Hematopoietic multipotent progenitor cell treated with erythropoietin and hydrocortisone succinate and interleukin-3 and kit ligand, for 6 days (in vitro differentiated cells): Measurements from ENCODE around the gene ROBO3.
A peak's percentile ranks its signal among the peaks of the same experiment; 100 is the strongest.

Experiments used
- DNase-seq: peaks from one replicate; pipeline ENCODE4 v3.0.0-alpha.2; 2015

The ROBO3 gene

DNA sequence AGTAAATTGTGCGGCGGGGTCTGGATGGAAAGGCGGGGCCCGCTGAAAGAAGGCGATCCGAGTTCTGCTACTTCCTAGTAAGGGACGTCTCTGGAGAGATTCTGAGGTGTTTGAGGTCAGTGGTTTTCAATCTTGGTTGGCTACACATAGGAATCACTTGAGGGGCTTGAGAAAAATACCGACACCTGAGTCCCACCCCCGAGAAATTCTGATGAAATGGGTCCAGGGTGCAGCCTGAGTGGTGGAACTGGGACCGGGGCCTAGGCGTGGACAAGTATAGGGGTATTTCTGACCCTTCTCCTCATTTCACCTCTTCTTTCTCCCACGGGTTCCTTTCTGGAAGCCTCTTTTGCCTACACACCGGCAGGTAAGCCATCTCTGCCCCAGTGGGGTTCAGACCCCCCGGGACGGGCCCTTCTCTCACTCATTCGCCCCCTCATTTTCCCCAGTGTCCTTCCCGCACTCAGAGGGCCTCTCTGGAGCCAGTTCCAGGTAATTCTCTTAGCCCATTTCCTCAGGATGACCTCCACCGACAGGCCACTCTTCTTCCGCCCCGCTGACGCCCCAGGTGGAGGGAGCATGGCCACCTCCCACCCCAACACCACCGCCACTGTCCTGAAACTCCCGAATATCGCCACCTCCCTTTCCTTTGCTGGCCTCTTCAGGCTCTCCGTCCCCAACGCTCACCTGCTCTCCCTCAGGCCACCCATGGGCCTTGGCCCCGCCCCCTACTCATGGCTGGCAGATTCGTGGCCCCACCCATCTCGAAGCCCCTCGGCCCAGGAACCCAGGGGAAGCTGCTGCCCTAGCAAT, 11.8 kb downstream of the ROBO3 start:
- no peak for DNase-seq

DNA sequence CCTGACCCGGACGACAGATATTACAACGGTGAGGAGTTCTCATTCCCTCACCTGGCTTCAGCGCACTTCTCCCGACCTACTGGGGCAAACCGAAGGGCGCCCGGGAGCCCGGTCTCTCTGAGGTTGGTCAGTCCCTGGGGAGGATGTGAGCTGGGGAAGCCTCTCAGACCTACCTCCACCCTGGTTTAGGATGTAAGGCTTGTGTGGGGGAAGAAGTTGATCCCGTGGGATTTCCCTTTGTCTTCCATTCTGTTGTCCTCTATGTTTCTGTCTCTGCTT, 12.3 kb downstream of the ROBO3 start:
- DNase-seq = no peak

DNA sequence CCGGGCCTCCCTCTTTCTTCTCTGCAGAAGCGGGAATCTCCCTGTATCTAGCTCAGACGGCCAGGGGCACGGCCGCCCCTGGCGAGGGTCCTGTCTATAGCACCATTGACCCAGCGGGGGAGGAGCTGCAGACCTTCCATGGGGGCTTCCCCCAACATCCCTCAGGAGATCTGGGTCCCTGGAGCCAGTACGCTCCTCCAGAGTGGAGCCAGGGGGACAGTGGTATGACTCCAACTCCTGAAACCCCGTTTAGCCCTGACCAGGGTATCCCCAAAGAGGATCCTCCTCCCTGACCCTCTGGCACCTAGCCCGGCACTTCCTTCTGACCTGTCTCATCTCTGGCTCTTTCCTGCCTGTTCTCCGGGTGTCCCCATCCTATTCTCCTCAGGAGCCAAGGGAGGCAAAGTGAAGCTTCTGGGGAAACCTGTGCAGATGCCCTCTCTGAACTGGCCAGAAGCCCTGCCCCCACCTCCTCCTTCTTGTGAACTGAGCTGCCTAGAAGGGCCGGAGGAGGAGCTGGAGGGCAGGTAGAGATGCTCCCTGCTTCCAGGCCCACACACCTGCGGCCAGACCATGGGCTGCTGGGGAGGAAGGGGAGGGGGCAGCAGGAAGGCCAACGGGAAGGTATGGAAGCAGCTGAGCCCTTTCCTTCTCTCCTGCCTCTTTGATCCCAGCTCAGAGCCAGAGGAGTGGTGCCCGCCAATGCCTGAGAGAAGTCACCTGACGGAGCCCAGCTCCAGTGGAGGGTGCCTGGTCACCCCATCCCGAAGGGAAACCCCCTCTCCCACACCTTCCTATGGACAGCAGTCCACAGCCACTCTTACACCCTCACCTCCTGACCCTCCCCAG, 12.9 kb downstream of the ROBO3 start:
- DNase-seq = no peak

DNA sequence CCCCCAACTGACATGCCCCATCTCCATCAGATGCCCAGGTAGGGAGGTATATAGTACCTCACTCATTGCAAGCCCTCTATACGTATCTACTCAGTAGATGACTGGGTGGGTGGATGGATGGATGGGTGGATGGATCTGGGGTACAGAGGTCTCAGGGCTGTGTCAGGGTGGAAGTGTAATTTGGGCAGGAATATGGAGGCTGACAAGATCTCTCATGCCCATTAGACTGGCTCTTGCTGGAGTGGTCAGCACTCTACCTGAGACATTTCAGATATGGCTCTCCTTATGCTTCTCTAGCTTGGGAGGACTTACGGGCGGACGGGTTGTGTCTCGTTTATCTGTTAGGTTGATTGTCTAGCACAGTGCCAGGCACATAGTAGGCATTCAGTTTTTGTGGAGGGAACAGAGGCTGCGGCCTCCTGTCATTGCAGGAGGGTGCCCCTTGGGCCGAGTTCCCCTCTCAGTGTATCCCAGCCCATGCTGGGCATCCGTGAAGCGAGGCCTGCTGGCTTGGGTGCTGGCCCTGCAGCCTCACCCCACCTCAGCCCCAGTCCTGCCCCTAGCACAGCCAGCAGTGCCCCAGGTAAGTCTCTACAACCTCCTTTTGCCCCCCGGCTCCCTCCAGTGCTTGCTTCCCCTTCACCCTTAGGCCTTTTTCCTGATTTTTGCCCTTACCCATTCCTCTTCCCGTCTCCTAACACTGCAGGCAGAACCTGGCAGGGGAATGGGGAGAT, 13.7 kb downstream of the ROBO3 start:
- no peak for DNase-seq

DNA sequence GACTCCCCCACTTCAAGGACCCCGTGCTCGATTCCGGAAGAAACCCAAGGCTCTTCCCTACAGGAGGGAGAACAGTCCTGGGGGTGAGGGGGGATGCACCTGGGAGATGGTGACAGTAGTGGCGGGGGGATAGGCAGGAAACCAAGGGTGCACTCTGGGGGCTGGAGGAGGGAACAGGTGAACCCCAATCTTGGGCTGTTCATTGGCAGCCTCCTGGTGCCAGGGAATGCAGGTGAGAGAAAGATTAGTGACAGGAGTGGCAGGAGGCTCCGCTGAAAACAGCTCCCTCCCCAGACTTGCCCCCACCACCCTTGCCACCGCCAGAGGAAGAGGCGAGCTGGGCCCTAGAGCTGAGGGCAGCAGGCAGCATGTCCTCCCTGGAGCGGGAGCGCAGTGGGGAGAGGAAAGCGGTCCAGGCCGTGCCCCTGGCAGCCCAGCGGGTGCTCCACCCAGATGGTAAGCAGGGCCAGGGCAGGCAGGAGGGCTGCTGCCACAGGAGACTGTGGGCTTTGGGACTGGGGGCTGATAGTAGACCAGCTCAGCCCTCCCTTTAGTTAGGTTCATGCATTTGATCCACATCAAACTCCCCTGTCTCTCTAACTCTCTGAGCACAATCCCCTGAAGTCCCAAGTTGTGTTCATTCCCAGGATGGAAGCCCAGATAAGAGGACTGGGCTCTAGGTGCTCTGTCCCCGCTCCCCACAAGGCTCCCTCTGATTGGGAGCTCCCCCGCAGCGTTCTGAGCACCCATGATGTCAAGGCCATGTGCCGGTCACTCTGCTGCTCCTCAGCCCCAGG, 14.5 kb downstream of the ROBO3 start:
- no peak for DNase-seq

DNA sequence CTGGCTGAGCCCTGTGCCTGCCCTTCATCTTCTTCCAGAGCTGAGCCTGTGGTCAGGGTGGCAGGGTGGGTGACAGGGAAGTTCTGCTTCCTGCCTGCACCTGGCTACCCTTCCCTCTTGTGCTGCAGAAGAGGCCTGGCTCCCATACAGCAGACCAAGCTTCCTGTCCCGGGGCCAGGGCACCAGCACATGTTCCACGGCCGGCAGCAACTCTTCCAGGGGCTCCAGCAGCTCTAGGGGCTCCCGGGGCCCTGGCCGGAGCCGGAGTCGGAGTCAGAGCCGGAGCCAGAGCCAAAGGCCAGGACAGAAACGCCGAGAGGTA, 15.0 kb downstream of the ROBO3 start:
- DNase-seq = no peak

DNA sequence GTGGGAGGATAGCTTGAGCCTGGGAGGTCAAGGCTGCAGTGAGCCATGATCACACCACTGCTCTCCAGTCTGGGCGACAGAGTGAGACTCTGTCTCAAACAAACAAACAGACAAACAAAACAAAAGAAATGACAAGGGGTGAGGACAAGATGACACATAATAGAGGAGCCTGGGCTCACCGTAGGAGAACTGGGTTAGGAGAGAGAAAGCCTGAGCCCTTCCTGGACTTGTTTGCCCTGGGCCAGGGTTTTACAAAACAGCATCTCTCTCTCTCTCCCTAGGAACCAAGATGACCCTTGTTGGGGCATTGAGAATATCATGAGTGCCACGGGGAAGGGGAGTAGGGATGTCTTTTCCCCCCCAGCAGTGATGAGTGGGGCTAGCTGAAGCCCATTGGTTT, 15.7 kb downstream of the ROBO3 start:
- DNase-seq = no peak

DNA sequence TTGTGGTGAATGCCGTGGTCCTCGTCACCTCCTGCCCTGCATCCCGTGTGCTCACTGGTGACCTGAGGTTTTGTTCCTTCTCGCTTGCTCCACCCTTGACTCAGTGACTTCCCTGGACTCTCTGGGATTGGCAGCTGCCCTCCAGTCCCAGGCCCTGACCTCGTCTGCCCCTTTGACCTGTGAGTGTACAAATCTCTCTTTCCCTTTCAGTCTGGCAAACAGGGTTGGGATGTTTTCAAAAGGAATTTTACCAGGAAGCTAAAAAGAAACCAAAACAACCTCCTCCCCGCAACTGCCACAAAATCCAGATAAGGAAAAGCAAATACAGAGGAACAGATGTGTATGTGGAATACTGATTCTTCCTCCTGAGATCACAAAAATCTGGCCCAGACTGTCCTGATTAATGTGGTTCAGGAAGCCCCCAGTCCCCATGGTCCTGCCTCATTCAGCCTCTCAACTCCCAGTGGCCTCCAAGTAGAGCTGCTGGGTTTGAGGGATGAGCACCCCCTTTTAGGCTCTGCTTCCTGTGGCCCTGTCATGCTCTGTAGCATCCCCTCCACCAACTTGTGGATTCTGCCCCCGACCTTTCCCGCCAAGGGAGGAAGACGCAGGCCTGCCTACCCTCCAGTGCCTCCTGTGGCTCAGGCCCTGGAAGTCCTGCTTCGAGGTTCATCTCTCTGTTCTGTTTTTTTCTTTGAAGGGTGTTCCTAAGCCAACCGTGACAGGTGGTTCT, 17.3 kb downstream of the ROBO3 start:
- DNase-seq = no peak

DNA sequence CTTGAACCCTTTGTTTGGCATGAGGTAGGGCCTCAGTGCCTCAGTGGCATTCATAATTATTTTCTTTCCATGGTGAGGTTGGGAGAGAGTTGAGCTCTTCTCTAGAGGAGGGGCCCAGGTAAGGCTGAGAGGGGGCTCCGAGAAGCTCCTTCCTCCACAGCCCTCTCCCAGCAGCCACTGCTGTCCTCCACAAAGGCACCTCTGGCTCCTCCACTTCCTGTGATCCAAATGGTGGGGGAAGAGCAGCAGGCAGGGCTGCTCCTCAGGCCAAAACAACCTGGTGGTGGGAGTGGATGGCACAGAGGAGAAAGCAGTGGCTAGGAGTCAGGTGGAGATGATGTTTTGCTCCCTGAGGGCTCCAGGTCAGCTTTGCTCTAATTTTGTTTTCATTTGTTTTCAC, 19.1 kb downstream of the ROBO3 start:
- DNase-seq = no peak

DNA sequence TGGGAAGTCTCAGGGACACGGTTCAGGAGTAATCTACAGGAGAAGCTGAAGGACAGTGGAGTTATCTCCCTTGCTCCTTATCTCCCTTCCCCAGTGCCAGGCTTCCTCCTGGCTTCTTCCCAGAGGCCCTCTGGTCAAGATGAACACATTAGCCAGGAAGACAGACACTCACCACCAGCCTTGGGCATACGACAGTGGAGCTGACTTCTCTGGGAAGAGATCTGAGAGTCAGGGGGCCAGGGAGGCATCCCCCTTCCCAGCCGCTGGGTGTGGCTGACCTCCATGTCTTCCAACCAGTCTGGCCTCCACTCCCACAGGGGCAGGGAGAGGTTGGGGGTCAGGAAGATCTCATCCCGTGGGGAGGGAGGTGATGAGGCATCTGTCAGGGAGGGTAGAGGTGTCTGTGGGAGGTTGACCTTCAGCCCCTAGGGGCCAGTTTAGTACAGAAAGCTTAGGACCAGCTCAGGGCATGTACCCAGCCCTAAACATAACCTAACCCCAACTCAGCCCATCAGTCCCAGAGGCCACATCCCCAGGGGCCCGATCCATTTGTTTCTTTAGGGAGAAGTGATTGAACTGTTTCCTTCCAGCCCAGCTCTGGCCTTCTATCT, 19.7 kb downstream of the ROBO3 start:
- no peak for DNase-seq

DNA sequence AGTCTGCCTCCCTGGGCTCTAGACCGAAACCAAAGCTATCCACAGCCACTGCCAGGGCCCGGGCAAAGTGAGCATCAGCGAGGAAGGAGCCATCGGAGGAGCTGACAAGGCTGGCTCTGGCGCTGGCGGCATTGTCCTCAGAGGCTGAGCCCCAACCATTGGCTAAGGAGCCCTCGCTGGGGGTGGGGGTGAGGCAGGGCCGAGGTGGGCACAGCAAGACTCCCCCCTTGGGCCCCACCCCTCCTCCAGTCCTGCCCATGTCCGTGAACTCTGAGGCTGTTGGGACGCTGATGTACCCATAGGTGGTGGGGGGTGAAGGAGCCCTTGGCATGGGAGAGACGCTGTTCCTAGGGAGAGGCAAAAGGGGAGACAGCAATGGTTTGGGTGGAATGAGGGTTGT, 21.2 kb downstream of the ROBO3 start:
- DNase-seq = no peak

DNA sequence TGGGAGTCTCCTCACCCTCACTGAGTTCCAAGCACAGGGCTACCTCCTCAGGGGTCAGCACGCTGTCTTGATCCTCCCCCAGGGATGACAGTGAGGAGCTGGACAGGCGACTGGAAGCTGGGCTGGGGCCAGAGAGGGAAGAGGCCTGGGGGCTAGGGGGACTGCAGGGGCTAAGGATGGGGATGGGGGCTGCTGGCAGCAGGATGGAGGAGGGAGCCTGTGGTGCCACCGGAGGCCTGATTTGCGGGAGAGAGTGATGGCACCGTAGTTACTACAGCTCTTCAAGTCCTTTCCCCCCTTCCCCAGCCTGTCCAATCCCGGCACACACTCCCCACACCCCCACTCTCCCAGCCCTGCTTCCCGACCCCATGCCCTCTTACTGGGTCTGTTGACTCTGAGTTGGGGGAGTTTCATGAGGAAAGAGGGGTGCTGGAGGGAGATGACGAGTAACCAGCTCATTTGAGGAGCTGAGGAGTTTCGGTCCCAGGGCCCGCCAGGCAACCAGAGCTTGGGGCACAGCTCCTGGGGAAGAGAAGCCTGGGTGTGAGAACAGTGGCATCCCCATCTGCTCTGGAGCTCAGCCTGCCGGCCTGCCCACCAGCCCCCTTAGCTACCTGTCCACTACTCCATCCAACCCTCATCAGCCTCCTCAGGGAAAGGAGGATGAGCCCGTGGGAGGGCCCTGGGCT, 21.9 kb downstream of the ROBO3 start:
- DNase-seq = no peak

DNA sequence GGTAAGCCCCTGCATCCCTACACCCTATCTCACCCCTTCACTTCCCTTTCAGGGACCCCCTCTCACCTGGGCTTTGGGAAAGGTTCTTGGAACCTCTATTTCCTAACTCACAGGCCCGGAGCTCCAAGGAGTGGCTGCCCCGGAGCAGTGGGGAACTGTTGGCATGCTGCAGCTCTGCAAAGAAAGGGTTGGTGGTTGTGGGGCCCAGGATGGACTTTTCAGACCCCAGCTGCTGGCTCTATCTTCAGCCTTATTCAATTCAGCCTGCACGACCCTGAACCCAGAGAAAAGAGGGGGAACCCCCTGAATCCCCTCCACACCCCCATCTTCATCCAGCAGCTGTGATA, 22.4 kb downstream of the ROBO3 start:
- no peak for DNase-seq

DNA sequence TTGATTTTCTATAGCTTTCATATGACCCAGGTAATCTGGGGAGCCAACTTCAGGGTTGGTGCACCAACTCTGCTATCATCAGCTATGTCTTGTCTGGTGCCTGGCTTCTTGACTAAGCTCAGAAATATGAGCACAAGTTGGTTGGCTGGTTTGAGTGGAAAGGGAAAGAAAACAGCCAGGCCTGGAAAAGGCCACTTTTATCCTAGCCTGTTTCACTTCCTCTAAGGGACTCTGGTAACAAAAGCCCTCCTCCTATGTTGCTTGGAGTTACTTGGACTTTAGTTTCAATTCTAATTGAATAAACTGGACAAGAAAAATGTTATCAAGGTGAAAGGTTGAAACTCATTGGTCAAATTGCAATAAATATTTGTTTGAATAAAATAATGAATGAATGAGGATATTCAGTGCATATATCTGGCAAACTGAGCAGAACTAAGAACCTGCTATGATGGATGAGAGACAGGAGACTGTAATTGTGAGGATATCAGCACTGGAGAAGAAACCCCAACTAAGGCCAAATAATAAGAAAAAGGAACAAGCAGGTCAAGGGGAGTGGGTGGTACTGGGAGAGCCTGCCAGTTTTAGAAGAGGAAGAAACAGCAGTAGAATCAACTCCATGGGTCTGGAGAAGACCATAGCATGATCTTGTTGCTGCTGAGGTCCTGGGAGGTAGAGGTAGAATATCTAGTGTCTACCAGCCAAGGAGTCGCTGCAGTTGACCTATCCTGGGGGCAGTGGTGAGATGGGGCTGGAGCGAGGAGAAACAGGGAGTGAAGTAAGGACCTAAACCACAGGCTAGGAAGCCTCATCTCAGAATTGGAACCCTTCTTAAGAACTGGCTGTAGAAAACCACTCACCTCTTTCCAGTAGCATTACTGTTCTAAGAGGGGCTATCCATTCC, 24.2 kb downstream of the ROBO3 start:
- DNase-seq = no peak

DNA sequence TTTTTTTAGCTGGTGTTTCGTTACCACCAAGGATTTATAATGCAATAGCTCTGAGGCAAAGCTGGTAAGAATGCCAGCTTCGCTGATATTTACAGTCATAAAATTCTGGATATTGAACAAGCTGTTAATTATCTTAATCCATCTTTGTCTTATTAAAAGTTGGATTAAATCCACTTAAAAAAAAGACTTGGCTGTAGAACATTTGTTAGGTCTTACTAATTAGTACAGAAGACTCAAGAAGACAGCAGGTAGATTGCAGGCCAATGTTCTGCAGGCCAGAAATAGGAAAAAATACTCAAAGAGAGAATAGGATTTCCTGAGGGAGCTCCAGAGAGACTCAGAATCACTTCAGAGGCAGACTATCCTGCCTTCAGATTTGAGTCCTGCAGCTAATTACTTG, 24.9 kb downstream of the ROBO3 start:
- DNase-seq = no peak

DNA sequence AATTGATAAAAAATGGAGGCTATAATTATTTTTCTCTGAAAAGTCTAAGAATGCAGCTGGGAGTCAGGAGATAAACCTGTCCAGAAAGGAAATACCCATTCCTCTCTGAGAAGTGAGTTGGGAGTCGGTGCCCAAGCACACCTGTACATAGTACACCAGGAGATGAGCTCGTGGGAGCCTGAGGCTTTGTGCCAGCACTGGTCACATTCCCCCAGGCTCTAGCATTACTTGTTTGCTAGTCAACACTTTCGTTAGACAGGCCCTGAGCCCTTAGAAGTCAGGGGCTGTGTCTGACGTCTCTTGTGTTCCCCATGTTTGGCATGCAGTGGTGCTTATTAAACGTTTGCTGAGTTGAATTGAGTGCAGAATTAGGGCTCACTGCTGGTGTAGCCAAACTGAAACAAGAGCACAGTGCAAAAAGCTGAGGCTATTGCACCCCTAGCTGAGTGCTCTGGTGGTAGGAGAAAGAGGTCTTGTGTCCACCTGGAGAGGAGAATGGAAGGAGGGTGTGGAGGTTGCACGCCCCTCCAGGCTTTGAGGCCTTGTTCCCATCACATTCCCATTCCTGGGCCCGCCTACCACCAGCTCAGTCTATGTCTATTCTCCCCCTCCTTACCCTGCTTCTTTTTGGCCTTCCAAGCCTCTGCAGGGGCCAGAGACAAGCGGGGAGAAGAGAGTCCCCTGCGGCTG, 25.6 kb downstream of the ROBO3 start:
- no peak for DNase-seq

DNA sequence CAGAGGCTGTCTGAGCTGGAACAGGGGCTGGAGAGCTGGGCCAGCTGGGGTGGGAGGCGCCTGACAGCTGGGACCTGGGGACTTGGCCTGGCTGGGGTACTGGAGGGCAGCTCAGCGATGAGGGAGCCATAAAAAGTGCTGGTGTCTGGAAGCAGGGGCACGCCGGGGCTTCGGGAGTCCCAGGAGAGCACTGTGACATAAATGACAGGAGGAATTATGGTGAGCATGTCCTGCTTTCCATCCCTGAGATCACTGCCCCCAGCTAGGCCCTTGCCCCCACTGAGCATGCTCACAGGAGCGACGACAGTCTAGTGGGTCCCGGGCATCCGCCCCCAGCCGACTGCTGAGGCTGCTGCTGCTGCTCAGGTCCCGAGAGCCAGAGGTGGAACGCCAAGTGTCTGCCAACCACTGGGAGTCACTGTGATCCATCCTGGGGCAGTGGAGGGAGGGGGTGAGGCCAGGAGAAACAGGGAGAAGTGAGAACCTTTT, 26.2 kb downstream of the ROBO3 start:
- DNase-seq = no peak

DNA sequence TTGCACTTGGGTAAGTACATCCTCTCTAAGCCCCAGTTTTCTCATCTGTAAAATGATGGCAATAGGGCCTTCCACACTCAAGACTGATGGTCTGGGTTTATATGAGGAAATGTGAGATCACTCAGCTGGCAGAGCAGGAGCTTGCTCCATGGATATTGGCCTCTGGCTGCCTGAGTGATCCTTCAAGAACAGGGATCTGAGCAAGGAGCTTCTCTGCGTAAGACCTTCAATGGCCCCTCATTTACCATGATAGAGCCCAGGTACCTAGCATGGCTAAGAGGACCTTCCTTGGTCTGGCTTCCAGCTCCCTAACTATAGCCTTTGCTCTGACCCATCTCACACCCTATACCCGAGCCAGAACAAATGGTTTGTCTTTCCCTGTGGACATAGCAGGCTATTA, 26.9 kb downstream of the ROBO3 start:
- no peak for DNase-seq

DNA sequence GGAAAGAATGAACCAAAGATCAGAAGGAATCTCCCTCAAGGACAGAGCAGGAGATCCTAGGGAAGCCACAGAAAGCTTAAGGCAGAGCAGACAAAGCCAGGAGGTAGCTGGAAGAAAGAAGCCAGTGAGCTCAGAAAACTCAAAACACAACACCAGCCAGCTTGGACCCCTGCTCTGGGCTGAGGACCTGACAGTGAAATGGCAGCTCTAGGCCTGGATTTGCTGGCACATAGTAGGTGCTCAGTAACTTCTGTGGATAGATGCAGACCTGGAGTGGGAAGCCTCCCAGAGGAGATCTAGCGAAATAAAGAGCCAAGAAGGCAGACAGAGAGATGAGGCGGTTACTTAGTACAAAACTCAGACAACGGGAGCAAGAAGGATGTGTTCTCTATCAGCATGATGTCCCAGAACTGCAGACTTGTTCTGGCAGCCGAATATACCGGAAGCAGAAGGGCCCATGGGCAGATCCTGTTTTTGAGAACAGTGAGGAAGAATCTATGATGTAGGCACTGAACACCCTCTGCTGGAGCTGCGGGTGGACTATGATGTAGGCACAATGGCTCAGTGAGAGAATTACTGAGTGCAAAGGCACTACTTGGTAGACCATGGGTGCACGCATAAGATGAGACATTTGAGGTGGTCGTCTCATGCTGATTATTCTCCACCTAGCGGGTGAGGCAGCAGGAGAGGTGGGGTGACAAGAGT, 27.7 kb downstream of the ROBO3 start:
- DNase-seq = peak; percentile 27
